Head of caudate nucleus (tissue), 42 donors: ENCODE measurements around the gene PARD3.

Experiments used
- DNase-seq, 42 donors: peaks; one replicate each; pipeline versions ENCODE4 v3.0.0 to v3.0.0-alpha.2; 2020 to 2021; ENCODE audit warnings: mixed read lengths in 7 of 42
- intact Hi-C: fragments of 100-400 bp; cut with DNase I; formaldehyde crosslinking; loops from one replicate; pipeline ENCODE4 v1.15.0; 2022

PARD3 gene

DNA sequence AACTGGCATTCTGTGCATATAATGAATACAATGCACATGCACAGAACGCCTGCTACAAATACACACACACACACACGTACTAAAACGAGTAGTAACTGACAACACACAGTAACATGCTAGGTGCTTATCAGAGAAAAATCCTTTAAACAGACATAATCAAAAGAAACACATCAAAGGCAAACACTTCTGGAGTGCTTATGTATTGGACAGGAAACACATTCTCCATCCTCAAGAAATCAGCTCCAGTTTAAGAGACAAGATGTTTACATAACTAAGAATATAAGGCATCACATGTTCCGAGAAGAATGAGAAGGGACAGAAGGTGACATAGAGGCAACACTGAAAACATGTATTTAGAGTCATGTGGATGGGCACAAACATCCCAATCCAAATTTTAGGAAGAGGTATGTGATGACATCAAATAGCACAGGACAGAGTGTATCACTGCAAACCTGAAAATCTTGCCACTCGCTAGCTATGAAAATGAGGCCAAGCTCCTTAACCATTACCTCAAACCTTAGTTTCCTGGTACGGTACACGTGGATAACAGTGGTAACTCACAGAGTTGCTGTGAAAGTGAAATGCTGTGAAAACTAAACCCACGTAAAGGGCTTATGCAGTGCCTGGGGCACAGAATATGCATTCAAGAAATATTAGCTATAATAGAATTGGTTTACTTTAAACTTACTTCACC is 619.6 kb downstream of the PARD3 start:
- intact Hi-C loops, result no loop called here
- no peak for DNase-seq

DNA sequence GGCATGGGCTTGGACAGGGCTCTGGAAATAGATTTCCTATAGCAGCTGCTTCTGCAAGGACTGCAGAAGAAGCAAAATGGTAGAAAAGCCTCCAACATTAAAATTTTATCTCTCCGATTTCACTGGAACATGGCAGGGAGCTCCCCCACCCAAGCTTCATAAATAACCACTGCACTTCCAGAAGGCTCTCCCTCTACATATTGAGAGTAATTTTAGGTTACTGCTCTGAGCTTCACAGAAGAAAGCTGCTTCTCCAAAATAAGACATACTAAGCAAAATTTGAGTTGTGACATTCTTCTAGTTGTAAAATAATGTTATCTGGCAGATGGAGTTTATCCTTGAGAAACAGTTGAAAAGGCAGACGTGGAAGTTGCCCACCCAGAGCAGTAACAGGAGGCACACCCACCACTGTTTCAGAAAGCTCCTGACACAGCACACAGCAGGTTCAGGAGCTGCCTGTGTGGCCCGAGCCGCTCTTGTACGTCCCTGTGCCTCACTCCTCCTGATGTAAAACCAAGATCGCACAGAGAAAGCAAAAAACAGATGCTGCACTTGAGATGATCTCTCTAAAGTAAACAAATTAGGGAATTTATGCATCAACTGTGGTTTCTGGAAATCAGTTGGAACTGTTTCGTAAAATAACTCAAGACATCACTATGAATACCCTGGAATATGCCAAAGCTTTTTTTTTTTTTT is 621.0 kb downstream of the PARD3 start:
- DNase-seq, result no peak
- intact Hi-C loops, result no loop called here

DNA sequence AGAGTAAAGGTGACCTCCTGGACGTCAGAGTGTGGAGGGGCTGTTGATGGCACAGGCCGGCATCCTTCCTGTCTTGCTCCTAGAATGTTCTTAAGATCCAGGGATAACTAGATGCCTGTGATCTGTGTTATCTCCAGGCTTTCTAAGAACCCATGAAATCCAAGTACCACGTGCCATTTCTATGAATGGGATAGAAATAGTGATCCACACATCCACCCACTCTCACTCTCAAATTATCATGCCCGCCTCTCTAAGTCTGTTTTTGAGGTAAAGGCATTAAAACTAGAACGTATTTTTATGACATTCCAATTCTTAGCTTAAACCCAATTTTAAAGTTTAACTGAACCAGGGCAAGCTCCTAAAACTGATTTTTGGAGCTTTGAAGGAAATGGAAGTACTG is 622.5 kb downstream of the PARD3 start:
- intact Hi-C loops, result no loop called here

DNA sequence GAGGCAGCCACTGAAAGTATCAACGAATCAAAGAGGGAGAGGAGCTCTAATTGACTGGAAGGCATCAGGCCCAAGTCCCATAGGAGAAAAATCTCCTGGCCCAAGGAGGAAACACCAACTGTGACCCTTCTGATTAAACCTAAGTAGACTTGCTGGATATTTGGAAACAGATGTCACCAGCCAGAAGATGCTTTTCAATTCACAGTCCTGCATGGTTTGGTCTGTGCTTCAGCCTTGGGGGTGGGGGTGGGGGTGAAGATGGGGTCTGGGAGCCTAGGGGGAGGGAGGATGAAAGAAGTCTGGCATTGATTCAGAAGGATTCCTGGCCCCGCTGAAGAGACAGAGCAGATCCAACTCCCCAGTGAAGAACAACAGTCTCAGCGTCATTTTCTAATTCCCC is 623.7 kb downstream of the PARD3 start:
- intact Hi-C loops, result no loop called here
- no peak for DNase-seq

More for the DNA sequence above, 622.5 kb downstream of the PARD3 start:
- peak in 6 of 42 donors; percentile 8 to 66 (median 32) for DNase-seq

DNA sequence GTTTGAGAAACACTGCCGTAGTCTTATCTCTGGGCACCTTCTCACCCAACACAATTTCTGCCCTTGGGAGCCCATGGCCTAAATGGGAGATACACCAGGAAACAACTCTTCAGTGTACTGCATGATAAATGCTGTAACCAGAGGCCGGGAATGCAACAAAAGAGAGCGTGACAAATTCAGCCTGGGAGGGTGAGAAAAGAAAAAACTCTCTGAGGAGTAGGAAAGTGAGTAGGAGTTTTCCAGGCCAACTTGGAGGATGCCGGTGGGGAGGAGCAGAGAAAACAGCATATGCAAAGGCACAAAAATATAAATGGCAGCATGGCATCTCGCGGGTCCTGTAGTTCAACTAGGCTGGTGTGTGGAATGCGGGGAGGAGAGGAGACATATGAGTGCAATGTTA is 624.5 kb downstream of the PARD3 start:
- DNase-seq, result no peak
- intact Hi-C loops, result no loop called here

DNA sequence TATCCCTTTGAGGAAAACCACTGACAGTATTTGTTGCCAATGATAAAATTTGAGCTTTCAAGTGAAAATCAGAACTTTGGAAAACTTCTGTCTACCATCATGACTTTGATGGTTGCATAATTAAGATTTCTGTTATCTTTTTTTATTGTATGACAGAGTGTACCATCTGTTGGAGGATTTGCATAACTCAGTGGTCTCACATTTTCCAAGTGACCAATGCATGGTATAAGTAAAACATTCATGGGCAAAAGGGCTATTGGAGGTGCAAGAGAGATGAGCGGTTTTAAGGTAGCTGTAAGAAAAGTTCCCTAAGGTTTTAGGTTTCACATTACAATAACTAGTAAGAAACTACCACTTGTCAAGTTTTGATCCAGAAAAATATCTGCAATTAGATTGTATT is 625.3 kb downstream of the PARD3 start:
- DNase-seq, result no peak
- intact Hi-C loops, result no loop called here

DNA sequence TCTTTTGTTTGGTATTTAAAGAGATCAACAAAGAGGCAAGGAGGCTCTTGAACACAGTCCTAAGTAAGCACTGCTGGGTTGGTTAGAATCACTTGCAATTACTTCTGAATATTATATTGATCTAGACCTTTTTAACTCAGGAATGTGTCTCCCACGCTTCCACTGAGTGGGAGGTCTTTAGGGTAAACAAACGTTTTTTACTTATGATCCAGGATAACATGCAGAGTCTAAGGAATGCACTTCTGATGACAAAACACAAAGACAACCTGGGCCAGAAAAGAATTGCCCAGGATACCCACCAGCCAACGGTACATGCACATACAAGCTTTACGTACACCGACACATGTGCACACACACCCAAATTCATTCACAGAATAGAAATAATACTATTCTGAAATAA is 626.9 kb downstream of the PARD3 start:
- intact Hi-C loops, result no loop called here
- DNase-seq, result no peak

DNA sequence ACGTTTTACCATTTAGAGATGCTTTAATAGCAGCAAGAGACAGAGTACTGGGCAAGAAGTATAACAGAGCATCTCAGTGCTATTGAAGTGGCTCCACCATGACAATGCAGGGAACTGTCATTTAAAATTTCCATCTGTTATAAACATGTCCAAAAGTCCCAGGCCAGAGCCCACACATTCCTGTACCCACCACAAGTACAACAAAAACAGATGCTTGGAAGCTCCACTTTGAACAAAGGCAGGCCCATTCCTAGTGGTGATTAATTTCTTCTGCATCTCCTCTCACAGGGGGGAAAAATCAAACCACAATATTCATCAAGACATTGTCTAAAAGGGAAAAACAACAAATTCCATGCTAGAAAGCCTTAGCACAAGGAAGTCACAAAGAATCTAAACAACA is 627.9 kb downstream of the PARD3 start:
- intact Hi-C loops, result no loop called here
- DNase-seq, result no peak

DNA sequence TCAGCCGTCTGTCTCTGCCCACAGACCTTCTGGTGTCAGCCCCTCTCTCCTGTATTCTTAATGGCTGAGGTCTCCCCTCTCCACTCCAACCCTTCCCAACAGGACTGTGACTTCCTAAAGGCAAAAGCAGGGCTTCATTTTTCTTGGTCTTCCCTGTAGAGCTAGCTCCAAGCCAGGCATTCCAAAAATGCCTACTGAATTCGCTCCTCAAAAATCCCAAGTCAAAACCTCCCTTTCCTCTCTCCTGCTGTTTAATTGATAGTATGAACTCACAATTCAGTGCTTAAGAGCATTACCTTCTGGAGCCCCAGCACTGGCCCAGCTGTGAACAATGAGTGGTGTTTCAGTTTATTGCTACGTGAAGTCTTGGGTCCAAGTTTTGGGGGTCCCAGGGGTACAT is 628.4 kb downstream of the PARD3 start:
- DNase-seq, result no peak
- intact Hi-C loops, result no loop called here

DNA sequence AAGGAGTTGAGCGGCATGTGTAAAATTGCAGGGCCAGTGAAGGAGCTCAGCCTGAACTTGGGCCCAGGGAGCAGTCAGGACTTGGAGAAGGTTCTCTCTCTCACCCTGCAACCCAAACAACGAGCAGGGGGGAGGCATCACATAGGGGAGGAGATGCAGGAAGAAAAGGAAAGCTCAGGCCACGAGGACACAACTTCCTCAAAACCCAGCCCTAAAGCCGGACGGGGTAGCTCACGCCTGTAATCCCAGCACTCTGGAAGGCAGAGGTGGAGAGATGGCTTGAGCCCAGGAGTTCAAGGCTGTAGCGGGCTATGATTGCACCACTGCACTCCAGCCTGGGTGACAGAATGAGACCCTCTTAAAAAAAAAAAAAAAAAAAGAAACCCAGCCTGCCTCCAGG is 629.1 kb downstream of the PARD3 start:
- intact Hi-C loops, result no loop called here
- no peak for DNase-seq

DNA sequence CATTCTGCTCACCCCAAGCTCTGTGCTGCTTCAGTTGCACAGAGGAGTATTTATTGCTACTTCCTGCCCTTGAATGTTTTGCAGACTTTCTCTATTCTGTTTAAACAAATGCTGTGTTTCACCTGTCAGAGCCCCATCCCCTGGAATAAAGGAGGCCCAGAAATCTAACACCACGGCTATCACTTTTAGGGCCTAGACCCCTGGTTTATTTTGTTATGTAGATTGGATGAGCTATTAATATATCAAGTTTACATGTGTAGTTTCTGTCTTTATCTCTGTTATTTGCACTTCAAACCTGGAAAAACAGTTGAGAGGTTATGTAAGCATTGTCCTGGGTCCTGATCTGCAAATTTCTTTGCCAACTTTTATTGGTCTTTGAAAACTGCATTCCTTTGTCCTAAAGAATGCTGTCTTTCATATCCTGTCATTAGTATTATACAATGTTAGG is 630.1 kb downstream of the PARD3 start:
- DNase-seq, result no peak
- intact Hi-C loops, result no loop called here

DNA sequence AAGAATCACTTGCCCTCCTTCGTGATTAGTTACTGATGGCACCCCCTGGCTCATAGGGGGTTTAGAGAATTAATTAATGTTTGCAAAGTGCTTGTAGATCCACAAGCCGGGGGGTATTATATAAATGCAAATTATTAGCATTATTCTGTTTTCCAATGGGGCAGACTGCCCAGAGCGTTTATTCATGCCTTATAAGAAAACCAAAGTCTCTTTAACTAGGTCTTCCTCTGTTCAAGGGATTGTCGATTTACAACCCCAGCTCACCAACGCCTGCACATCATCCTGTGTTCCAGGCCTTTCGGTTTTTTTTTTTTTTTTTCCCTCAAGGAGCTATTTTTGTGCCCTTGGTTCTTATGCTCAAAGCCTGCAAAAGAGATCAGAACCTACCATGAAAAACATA is 630.7 kb downstream of the PARD3 start:
- DNase-seq, result peak in 1 of 42 donors; percentile 39
- intact Hi-C loops, result no loop called here

DNA sequence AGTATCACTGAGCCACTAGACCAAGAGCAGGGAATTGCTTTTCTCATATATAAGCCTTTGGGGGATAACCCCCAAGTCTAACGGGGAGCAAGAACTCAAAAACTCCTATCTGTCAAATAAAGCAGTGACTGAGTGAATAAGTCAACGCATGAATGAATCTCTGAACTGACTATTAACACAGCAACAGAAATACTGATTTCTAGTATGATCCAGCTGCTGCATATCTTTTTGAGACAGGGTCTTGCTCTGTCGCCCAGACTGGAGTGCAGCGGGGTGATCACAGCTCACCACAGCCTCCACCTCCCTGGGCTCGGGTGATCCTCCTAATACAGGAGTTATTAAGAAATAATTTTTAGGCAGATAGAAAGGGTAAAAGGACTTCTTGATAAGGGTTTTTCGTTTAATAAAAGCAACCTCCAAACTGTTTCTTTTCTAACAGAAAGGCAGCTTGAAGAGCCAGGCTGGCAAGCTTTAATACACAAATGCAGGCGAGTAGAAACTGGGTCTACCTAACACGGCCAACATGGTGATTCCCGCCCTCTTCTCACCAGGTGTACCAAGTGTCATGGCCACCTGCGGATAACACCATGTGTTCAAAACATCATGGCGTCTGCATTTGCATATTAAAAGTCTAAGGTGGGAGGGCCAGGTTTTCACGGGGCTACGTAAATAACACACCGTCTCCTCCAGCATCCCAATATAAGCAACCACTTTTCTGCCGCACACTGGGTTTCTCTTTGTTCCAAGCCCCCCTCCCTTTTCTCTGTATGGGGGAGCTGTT is 631.9 kb downstream of the PARD3 start:
- intact Hi-C loops, result no loop called here
- DNase-seq, result no peak

DNA sequence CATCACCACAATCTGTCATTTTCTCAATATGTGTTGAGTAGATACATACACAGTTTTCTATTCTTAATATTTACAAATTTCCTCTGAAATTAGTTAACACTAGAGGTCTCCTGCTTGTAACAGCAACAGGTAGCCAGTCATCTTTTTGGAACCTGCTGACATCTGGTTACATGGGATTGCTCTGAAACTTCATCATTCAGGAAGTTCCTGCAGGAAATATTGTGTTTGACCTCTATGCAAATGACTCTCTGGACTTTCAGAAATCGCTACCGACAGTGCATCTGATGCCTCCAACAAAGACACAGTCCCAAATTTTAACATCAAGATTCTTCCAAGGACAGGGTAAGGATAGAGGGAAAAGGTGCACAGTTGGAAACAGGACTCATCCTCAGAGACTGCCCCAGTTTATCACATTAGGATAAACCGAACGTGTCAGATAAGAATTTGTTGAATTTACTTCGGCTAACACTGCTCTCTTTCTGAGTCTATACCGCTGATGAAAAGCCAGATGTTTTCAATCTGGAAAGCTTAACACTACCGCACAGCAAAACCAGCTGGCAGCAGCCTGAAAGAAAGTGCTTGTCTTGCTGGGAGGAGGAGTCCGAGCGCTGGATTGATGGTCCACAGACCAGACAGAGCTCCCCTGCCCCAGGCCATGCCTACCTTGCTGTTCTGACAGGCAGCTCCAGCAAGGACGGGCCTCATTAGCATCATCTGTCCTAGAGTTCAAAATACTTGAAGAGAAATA is 633.4 kb downstream of the PARD3 start:
- intact Hi-C loops, result no loop called here
- DNase-seq, result no peak

DNA sequence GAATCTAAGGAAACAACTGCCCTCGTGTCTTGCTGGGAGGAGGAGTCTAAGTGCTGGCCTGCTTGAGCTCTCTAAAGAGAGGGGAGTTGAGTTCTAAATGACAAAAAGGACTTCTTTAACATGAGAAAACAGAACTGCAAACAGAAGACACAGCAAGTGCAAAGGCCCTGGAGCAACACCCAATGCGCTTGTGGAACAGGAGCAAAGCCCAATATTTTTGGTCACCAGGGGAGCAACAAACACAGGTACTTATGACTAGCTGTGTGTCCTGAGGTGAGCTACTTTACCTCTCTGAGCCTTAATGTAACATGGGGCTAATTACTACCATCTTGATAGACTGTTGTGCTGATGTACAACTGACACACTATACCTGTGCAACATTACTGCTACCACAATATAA is 634.3 kb downstream of the PARD3 start:
- no peak for DNase-seq
- intact Hi-C loops, result no loop called here

DNA sequence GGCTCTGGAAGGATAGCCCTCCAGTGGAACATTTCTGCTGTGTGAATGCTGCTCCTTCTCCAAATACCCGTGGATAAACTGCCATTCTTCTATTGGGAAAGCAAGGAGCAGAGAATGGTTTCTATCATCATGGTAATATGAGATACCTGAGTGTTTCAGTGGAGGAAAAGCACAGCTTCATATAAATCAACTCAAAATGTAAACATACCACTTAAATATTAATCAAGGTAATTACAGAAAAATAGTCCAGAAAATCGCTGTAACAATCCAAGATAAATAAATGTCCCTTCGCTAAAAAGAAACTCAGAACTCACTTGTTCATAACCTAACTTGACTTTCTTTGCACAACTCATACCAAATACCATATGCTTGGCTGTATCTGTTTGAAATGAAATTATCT is 635.8 kb downstream of the PARD3 start:
- DNase-seq, result no peak
- intact Hi-C loops, result no loop called here

DNA sequence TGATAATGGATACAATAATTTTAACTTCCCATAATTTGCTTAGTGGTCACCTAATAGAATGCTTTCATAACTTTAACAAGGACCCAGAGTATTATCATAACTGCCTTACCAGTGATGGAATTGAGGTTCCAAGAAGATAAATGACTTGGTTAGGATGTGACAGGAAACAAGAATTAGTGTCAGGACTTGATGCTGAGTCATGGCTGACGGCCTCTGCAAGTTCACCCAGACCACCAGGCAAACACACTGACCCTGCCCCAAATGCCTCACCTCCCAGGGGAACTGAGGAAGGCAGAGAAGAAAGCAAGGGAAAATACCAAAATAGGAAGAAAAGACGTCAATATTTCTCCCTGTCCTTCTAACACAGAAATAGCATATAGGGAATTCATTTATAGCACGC is 636.3 kb downstream of the PARD3 start:
- intact Hi-C loops, result no loop called here
- DNase-seq, result no peak

DNA sequence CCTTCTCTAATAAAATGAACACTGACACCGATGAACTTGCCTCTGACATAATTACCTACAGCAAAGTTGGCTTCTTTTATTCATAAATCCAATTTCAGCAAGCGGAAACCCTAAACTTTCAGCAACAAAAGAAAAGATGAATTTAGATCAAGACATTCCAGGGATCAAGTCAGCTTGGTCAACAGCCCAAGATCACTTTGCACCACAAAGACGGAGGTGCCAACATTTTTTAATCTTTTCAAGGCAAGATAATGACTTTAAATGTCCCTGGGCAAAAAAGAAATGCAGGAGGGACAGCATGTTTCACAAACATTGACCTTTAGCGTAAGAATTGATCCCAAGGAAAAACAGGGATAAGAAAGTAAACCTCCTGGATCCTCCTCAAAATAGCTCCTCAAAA is 636.9 kb downstream of the PARD3 start:
- intact Hi-C loops, result no loop called here
- no peak for DNase-seq

DNA sequence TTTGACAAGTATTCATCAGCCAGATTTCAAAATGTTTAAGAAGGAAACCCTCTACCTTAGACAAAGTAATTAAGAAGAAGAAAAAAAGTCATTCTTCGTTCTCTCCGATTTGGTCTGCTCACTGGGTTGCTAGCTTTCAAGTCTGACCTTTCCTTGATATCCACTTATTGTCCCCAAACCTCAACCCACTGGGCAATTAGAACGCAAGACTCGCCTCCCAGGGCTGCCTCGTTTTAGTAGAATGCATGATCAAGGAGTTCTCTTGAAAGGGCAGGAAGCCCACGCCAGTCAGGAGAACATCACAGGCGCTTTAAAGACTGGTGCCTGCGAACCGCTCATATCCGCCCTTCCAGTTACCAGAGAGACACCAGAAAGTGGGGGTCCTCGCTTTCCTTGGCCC is 637.7 kb downstream of the PARD3 start:
- no peak for DNase-seq
- intact Hi-C loops, result no loop called here

DNA sequence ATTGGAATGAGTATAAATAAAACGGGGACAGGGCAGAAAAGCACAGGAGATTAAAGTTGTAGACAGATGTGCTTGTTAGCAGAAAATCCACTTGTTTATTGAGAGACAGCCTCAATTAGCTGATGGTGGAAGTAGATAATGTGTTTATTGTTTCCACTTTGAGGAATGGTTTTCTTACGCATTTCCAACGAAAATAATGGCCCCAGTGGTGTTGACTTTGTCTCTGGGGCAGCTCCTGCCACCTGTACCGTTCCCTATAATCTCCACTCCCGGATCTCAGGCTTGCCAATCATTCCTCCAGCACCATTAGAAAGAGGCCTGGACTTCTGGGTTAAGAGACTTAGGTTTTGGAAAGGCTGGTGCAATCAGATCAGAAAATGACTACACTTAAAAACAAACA is 638.7 kb downstream of the PARD3 start:
- no peak for DNase-seq

More for the DNA sequence above, 638.7 kb downstream of the PARD3 start:
- intact Hi-C loops, result no loop called here
